ENCODE measurements around the gene LRRC32.

DNA sequence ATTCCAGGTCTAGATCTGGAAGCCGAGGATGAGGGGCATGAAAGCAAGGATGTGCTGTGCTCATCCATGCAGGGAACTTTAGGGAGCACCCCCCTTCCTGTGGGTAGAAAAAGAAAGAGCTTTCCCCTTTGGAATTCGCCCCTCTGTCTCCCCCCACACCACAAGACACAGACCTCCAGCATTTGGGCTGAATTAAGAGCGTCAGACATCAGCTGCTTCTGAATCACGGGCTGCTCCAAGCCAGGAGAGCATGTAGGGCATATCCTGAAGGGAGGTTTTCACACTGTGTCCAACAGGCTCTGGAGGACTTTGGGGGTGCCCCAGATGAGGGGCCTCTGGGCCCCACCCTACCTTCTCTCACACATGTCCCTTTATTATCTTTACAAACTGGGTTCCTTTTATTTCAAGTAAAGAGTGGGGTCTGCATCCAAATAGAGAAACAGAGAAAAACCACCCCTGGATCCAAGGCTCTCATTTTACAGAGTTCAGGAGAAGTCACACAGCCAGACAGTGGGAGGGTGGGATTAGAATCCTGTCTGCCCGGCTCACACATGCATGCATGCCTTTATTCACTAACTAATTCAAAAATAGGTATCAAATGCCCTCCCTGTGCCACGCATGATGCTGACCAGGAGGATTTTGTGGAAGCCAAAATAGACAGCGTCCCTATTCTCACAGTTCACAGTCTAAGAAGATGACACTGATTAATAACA is 52.8 kb downstream of the LRRC32 start:
- TF ChIP-seq, protein P1, sequence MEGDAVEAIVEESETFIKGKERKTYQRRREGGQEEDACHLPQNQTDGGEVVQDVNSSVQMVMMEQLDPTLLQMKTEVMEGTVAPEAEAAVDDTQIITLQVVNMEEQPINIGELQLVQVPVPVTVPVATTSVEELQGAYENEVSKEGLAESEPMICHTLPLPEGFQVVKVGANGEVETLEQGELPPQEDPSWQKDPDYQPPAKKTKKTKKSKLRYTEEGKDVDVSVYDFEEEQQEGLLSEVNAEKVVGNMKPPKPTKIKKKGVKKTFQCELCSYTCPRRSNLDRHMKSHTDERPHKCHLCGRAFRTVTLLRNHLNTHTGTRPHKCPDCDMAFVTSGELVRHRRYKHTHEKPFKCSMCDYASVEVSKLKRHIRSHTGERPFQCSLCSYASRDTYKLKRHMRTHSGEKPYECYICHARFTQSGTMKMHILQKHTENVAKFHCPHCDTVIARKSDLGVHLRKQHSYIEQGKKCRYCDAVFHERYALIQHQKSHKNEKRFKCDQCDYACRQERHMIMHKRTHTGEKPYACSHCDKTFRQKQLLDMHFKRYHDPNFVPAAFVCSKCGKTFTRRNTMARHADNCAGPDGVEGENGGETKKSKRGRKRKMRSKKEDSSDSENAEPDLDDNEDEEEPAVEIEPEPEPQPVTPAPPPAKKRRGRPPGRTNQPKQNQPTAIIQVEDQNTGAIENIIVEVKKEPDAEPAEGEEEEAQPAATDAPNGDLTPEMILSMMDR (conservative IDR thresholded peaks at IDR 0.05; ENCODE audit: low read depth, low read length), result no peak
- no peak for TF ChIP-seq EZH2phosphoT487 (IDR thresholded peaks at IDR 0.05; ENCODE audit: borderline replicate concordance, low read length)

Measured in PC-3 (cell line).